DMS53 treated with DMSO at 0.1 percent for 48 hours (cell line): ENCODE results near the gene PTPRR.
A peak's percentile ranks its signal among the peaks of the same experiment; 100 is the strongest.
"Not testable (repeated sequence)": the region's sequence is repeated elsewhere in the genome, so short reads cannot be mapped to it uniquely, and the experiment has no call there.

Source experiments
- DNase-seq: peaks from one replicate; lab custom pipeline; 2025; ENCODE audit not compliant: unreplicated experiment; lab: John Stamatoyannopoulos, UW

The PTPRR gene

GRCh38 chr12:70842942-70843341, 77.6 kb downstream of the PTPRR start:
- DNase-seq, result no peak

- DNase-seq, result no peak
Observed at GRCh38 chr12:70842136-70842535, 78.4 kb downstream of the PTPRR start.

- no peak for DNase-seq
Observed at GRCh38 chr12:70840656-70841350, 79.7 kb downstream of the PTPRR start.

- DNase-seq, result no peak
Observed at GRCh38 chr12:70839544-70839943, 81.0 kb downstream of the PTPRR start.

- DNase-seq, result no peak
Observed at GRCh38 chr12:70838127-70838526, 82.4 kb downstream of the PTPRR start.

- DNase-seq, result no peak
Observed at GRCh38 chr12:70837026-70837425, 83.5 kb downstream of the PTPRR start.

GRCh38 chr12:70835948-70836347, 84.6 kb downstream of the PTPRR start:
- DNase-seq, result no peak

- DNase-seq, result no peak
Observed at GRCh38 chr12:70831543-70831942, 89.0 kb downstream of the PTPRR start.

GRCh38 chr12:70830221-70831061, 90.1 kb downstream of the PTPRR start:
- no peak for DNase-seq

- DNase-seq, result no peak
Observed at GRCh38 chr12:70829070-70829469, 91.5 kb downstream of the PTPRR start.

GRCh38 chr12:70828351-70828750, 92.2 kb downstream of the PTPRR start:
- no peak for DNase-seq

- DNase-seq, result no peak
Observed at GRCh38 chr12:70826156-70826555, 94.4 kb downstream of the PTPRR start.

- no peak for DNase-seq
Observed at GRCh38 chr12:70824511-70824910, 96.0 kb downstream of the PTPRR start.

GRCh38 chr12:70823182-70823976, 97.2 kb downstream of the PTPRR start:
- DNase-seq, result no peak

- no peak for DNase-seq
Observed at GRCh38 chr12:70822412-70822811, 98.1 kb downstream of the PTPRR start.

GRCh38 chr12:70815971-70816391, 104.6 kb downstream of the PTPRR start:
- DNase-seq, result no peak

GRCh38 chr12:70815056-70815455, 105.5 kb downstream of the PTPRR start:
- DNase-seq, result no peak

- no peak for DNase-seq
Observed at GRCh38 chr12:70813559-70813958, 107.0 kb downstream of the PTPRR start.

- DNase-seq, result no peak
Observed at GRCh38 chr12:70812136-70812535, 108.4 kb downstream of the PTPRR start.

GRCh38 chr12:70809887-70810286, 110.7 kb downstream of the PTPRR start:
- DNase-seq, result peak; percentile 21

- not testable (repeated sequence) for DNase-seq
Observed at GRCh38 chr12:70807993-70808392, 112.5 kb downstream of the PTPRR start.

- no peak for DNase-seq
Observed at GRCh38 chr12:70806827-70807226, 113.7 kb downstream of the PTPRR start.
